GM18868 (cell line): ENCODE data around the gene OR2M4.
"Not testable (repeated sequence)": the region's sequence is repeated elsewhere in the genome, so short reads cannot be mapped to it uniquely, and the experiment has no call there.

ENCODE experiments used
- ATAC-seq: cut with Tn5 transposase; IDR thresholded peaks from one replicate; pipeline ENCODE4 v1.9.1; 2021; ENCODE audit warnings: mild to moderate bottlenecking, moderate library complexity; ENCODE audit not compliant: unreplicated experiment

The OR2M4 gene

GRCh38 chr1:248231117-248231516, at the start of gene OR2M4:
OR2M4 (plus strand) TSS chr1:248231417; CDS start chr1:248238929, 7,512 bp downstream.
- no peak for ATAC-seq

- ATAC-seq = no peak
These were observed 47.2 kb upstream of the OR2M4 start for GRCh38 chr1:248183996-248184395.

GRCh38 chr1:248187363-248187762, 43.9 kb upstream of the OR2M4 start:
- ATAC-seq = no peak

GRCh38 chr1:248189026-248189425, 42.2 kb upstream of the OR2M4 start:
- ATAC-seq = no peak

- no peak for ATAC-seq
These were observed 37.1 kb upstream of the OR2M4 start for GRCh38 chr1:248194117-248194516.

- ATAC-seq = no peak
These were observed 34.3 kb upstream of the OR2M4 start, which contains the start of gene OR2M3 for GRCh38 chr1:248196965-248197364. OR2M3 (plus strand) TSS chr1:248197265; CDS start chr1:248203068, 5,803 bp downstream.

- no peak for ATAC-seq
These were observed 15.3 kb upstream of the OR2M4 start for GRCh38 chr1:248215880-248216279.

- ATAC-seq = no peak
These were observed 5.7 kb upstream of the OR2M4 start for GRCh38 chr1:248225537-248225936.

GRCh38 chr1:248229360-248229908, 1.8 kb upstream of the OR2M4 start:
- no peak for ATAC-seq

- no peak for ATAC-seq
These were observed 8.3 kb downstream of the OR2M4 start for GRCh38 chr1:248239478-248239877.

- peak; percentile 90 for ATAC-seq
These were observed 12.0 kb downstream of the OR2M4 start for GRCh38 chr1:248243204-248243603.

GRCh38 chr1:248259309-248259708, 28.1 kb downstream of the OR2M4 start:
- not testable (repeated sequence) for ATAC-seq

- ATAC-seq = no peak
These were observed 37.0 kb downstream of the OR2M4 start for GRCh38 chr1:248268178-248268577.

- ATAC-seq = not testable (repeated sequence)
These were observed 42.0 kb downstream of the OR2M4 start for GRCh38 chr1:248273225-248273624.

- ATAC-seq = no peak
These were observed 46.7 kb downstream of the OR2M4 start, which contains the start of gene OR2T33 for GRCh38 chr1:248277876-248278275. OR2T33 (minus strand) TSS chr1:248277976; CDS start chr1:248273814, 4,162 bp downstream.

- no peak for ATAC-seq
These were observed 57.2 kb downstream of the OR2M4 start for GRCh38 chr1:248288391-248288790.
